GM21360 (cell line): ENCODE measurements around the gene CWF19L1.
"Not testable (repeated sequence)": the region's sequence is repeated elsewhere in the genome, so short reads cannot be mapped to it uniquely, and the experiment has no call there.

Experiments
- ATAC-seq: cut with Tn5 transposase; IDR thresholded peaks from one replicate; pipeline ENCODE4 v1.9.1; 2021; ENCODE audit warnings: mild to moderate bottlenecking, moderate library complexity; ENCODE audit not compliant: unreplicated experiment

CWF19L1 gene

GRCh38 chr10:100267239-100268104, at the start of gene CWF19L1:
TSS of gene CWF19L1 (minus strand) at chr10:100267638. CDS start at chr10:100267593, 45 bp downstream.
- ATAC-seq: no peak

DNA sequence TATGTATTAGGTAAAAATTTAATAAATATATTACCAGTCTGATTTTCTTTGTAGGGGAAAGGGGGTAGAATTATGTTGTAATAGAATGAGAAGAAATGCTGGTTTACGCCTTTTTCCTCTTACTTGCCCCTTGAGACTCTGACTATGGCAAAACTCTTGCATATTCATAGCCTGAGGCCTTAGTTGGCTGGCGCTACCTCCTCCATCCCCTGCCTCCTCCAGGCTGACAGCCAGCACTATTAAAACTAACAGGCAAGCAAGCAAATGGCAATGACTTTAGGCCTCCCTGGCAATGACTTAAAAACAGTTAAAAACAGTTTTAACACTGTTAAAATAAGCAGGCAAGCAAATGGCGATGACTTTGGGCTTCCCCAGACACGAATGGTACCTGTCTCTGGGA, 48.2 kb upstream of the CWF19L1 start:
- no peak for ATAC-seq

GRCh38 chr10:100311298-100311697, 43.9 kb upstream of the CWF19L1 start:
- ATAC-seq: no peak

DNA sequence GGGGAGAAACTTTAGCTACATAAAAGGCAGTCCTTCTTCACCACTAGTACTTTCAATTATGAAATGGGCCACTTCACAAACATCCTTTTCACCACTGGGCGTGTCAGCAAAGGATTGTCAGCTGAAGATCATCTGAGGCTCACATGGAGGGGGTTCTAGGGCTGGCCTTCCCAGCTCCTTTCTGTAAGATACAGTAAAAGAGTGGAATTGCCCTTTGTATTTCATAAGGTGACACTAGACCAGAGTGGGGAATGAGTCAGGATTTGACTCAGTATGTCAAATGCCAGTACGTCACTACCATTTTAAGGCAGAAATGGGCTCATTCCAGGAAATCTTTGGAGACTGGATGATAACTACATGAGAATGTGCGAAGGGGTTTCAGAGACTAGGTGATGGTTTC, 40.2 kb upstream of the CWF19L1 start:
- no peak for ATAC-seq

DNA sequence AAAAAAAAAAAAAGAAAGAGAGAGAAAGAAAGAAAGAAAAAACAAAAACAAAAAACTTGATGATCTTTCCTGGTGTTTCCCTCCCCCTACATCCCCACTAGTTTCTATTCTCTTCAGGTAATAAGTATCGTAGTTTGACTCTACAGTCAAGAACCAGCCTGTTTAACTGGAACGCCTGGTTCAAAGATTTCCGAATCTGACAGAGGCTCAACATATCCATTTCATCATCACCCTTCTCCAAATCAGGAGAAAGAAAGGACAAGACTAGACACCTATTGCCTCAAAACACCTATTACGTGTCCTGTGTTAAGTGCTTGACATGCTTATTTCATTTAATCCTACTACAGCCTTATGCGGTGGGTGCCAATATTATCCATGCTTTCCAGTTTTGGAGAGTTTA, 39.4 kb upstream of the CWF19L1 start:
- no peak for ATAC-seq

DNA sequence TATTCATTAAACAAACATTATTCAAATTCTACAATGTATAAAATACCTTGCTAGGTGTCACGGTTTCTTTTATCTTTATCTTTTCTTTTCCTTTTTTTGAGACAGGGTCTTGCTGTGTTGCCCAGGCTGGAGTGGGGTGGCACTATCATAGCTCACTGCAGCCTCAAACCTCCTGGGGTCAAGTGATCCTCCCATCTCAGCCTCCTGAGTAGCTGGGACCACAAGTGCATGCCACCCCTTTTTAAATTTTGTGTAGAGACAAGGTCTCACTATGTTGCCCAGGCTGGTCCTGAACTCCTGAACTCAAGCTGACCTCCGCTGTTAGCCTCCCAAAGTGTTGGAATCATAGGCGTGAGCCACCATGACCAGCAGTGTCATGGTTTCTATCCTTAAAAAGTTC, 37.0 kb upstream of the CWF19L1 start:
- no peak for ATAC-seq

- no peak for ATAC-seq
Measured at GRCh38 chr10:100303724-100304319, 36.4 kb upstream of the CWF19L1 start.

- ATAC-seq: not testable (repeated sequence)
Measured at GRCh38 chr10:100301123-100301522, 33.7 kb upstream of the CWF19L1 start.

DNA sequence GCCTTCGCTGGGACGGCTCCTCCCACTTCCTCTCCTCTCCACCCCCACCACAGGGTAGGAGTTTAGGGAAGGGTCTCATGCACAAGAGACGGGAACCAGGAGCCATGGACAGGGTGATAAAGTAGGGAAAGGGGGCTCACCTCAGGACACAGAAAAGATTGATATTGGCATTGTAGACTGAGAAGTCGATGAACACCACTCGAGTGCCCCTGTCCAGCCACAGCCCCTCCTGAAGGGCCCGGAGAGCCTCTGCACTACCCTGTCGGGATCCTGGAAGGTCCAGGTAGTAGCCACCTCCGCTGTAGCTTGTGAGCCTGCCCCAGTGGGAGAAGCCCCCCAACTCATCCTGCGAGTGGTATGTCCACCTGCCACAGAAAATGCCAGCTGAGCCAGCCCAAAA, 29.8 kb upstream of the CWF19L1 start:
- ATAC-seq: no peak

GRCh38 chr10:100293066-100293465, 25.6 kb upstream of the CWF19L1 start:
- no peak for ATAC-seq

DNA sequence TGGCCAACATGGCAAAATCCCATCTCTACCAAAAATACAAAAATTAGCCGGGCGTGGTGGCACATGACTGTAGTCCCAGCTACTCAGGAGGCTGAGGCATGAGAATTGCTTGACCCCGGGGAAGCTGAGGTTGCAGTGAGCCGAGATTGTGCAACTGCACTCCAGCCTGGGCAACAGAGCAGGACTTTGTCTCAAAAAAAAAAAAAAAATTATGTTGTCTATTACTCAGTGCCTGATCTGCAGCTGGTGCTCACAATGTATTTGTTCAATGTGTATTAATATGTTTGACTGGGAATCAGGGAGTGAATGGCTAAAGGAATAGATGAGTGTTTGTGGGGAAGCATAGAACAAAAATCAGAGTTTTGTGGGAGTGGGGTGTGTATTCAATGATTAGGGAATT, 24.9 kb upstream of the CWF19L1 start:
- not testable (repeated sequence) for ATAC-seq

DNA sequence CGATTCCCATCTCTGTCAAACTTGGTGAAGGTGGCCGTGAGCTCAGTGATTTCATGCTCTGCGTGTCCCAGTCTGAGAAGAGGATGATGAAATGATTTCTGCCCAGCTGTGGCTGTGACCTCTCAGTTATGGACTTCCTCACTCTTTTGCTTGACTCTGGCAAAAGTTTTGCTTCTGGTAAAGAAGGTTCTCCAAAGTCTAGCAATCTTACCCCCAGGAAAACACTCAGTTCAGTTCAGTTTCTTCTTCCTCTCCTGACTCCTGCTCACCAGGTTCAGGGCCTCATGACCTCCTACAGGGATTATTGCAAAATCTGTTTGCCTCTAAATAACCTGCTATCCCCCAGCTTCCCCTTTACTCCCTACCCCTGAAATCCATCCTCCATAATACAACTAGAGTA, 23.9 kb upstream of the CWF19L1 start:
- no peak for ATAC-seq

- no peak for ATAC-seq
Measured at GRCh38 chr10:100289641-100290040, 22.2 kb upstream of the CWF19L1 start.

- ATAC-seq: no peak
Measured at GRCh38 chr10:100288196-100288595, 20.8 kb upstream of the CWF19L1 start.

DNA sequence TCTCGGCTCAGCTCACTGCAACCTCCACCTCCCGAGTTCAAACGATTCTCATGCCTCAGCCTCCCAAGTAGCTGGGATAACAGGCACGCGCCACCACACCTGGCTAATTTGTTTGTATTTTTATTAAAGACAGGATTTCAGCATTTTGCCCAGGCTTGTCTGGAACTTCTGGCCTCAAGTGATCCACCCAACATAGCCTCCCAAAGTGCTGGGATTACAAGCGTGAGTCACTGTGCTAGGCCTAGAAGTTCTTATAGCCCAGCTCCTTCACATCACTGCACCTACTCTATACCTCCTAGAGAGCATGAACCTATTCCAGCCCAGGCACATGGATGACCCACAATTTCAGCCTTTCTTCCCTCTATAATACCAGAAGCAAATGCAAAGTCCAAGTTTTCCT, 20.3 kb upstream of the CWF19L1 start:
- no peak for ATAC-seq

DNA sequence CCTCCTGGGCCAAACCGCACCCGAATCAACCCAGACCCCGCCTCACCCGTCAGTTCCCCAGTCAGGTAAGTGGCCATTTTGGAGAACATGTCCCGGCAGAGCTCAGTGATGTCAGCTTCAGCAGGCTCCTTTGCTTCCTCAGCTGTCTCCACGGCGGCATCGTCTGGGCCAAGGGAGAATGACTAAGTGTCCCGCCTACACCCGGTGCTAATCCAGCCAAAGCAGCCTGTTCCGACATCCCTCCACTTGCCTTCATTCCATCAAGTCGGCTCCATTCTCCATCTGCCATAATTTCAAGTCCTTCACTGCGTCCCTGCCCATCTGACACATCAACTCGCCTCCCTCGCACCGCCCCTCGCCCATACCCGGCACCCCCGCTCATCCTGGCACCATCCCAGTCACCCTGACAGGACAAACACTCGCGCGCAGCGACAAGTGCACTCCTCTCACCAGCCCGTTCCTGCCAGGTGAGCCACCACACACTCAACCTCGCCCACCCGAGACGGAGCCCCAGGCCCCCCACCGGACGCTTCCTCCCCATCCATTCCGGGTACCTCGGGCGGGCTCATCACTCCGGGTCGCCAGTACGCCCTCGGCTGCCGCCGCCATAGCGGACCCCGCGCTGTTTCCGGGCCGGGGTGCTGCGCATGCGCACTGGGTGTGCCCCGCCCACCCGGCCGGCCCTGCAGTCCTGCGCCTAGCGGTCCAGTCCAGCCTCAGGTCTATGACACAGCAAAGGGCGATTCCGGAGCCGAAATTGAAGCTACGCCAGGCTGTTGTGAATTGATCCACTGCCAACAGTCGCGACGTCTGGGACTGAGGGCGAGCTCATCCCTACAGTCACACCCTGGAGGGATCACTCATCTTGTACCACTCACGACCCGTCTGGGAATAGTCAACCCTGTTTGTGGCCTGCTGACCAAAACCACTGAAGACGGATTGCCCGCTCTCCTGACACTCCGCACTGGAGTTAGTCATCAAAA, 18.9 kb upstream of the CWF19L1 start, which contains the start of gene BLOC1S2:
TSS of gene BLOC1S2 (minus strand) at position 630 of the 983 bp plus-strand sequence. CDS start at position 609, 21 bp downstream.
- ATAC-seq: peak; percentile 87

DNA sequence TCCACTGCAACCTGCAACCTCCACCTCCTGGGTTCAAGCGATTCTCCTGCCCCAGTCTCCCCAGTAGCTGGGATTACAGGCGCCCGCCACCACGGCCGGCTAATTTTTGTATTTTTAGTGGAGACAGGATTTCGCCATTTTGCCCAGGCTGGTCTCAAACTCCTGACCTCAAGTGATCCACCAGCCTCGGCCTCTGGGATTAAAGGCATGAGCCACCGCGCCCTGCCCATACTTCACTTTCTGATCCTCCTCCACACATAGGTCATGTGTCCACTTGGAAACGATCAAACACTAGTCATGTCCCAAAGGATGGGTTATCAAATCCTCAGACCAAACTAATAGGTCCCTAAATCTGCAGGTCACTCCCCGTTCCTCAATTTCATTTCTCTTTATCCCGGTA, 17.9 kb upstream of the CWF19L1 start:
- not testable (repeated sequence) for ATAC-seq

DNA sequence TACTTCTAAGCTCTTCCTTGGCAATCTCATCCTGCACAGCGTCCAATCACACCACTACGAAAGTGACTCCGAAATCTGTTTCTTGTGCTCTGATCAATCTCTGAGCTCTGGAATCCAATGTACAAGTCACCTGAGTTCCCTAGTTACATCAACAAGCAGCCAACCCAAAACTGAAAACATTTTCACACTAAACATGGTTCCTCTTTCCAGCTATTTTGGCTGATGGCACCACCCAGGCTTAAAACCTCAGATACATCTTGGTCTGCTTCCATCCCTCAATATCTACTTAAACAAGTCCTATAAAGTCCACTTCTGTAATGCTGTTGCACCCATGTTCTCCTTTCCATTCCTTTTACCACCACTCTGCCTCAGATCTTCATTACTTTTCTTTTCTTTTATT, 15.5 kb upstream of the CWF19L1 start:
- no peak for ATAC-seq

- ATAC-seq: not testable (repeated sequence)
Measured at GRCh38 chr10:100276971-100277370, 9.5 kb upstream of the CWF19L1 start.

- ATAC-seq: no peak
Measured at GRCh38 chr10:100265821-100266485, 1.5 kb downstream of the CWF19L1 start.
